Activated gamma-delta T cell treated with anti-CD3 and anti-CD28 coated beads, Interleukin-2, amount 50 U/mL, for 16 hours (primary cell): ENCODE measurements around the gene OPCML.

Experiments used
- DNase-seq: peaks from one replicate; pipeline ENCODE4 v3.0.0-alpha.2; 2020; ENCODE audit warnings: low read depth

The OPCML gene

DNA sequence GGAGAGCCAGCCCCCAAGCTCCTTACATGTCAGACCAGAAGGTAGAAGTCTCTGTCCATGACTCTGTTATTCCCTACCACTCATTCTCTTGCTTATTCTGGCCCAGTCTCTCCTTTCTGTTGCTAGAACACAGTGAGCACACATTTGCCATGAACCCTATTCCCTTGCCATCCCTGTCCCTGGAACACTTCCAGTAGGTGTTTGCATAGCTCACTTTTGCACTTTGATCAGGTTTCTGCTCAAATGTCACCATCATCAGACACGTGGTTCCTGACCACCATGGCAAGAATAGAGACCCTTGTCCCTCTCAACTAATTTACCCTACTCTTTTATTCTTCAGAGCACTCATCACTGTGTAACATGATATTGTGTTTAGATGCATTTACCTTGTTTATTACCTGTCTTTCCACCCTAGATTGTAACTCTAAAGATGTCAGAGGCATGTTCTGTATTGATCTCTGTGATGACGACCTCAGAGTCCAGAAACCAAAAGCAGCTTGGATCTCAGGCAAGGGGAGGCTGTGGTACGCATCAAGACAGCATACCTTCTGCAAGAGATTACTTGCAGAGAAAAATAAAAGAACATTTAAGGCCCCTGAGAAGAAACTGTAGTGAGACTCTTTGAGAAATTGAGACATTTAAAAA lies 606.4 kb downstream of the OPCML start:
- no peak for DNase-seq

GRCh38 chr11:132921597-132921996 lies 610.7 kb downstream of the OPCML start:
- DNase-seq = no peak

DNA sequence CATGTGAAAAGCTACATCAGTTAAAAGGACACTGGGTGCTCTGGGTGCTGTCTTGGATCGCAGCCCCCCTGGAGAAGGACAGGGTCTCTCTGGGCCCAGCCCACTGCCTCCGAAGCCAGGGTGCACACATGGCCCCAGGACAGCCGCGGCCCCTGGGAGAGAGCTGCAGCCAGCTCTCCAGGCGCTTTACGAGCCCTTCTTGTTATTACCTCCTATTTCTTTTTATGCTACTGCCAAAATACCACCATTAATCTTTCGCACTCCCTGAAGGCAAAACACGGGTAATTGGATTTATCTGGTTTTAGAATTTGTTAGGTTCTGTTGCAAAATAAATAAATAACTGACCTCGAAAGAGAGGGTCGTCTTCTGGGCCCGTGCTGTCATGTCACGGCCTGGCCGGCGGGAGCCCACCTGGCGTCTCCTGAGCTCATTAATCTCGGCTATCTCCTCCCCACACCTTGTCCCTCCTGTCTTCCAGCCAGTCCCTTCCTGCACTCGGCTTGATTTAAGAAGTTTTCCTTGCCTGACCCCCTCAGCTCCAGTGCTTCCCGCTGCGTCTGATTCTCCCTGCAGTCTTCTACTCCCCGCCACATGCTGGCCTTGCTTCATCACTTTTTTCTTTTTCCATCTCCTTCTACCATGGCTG lies 611.7 kb downstream of the OPCML start:
- no peak for DNase-seq

GRCh38 chr11:132914600-132914999 lies 617.7 kb downstream of the OPCML start:
- no peak for DNase-seq

GRCh38 chr11:132913886-132914285 lies 618.4 kb downstream of the OPCML start:
- DNase-seq = no peak

GRCh38 chr11:132913295-132913694 lies 619.0 kb downstream of the OPCML start:
- DNase-seq = no peak

DNA sequence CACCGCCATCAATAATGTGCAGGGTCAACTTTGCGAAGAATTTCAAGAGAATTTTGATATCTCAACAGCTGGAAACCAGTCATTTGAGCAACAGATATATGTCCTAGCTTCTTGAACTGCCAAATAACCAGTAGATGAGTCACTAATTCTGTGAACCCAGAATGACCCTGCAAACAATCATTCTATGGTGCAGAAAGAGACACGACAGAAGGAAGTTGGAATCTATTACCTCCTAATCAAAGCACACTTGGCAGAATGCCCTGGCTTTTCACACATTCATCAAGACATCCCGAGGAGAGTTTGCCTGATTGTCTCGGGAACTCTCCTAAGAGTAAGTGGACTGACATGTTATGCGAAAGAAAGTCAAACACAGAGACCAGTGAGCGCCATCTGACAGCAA lies 621.1 kb downstream of the OPCML start:
- DNase-seq = no peak

DNA sequence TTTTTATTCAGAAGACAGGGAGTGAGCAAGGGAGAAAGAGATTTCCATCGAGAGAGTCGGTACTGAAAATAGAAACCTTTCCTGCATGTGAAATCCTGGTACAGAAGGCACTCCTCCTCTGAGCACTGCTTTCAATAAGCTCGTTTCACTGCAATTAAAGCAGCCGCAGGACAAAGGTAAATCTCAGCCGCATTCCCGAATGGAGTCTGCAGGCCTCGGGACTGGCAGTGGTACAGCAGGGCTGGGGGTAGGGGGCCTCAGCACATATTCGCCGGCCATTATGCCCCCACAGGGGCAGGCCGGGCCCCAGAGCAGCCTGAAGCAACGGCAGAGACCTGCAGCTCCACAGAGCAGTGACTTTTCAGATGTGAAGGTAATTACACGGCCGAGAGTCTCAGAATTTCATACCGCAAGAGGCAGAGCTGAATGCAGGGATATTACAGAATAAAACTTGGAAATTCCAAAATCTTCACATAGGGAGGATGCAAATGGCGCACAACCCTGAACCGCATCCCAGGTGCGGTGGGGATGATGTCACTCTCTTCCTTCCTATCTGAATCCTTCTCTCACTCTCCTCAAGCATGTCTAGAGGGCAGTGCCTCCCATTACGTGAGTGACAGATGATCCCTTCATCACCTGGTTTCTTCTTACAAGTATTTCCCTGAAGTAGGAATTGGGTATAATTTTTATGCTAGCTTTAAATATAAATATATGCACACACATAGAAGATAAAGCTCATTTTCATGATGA lies 622.1 kb downstream of the OPCML start:
- DNase-seq = no peak

DNA sequence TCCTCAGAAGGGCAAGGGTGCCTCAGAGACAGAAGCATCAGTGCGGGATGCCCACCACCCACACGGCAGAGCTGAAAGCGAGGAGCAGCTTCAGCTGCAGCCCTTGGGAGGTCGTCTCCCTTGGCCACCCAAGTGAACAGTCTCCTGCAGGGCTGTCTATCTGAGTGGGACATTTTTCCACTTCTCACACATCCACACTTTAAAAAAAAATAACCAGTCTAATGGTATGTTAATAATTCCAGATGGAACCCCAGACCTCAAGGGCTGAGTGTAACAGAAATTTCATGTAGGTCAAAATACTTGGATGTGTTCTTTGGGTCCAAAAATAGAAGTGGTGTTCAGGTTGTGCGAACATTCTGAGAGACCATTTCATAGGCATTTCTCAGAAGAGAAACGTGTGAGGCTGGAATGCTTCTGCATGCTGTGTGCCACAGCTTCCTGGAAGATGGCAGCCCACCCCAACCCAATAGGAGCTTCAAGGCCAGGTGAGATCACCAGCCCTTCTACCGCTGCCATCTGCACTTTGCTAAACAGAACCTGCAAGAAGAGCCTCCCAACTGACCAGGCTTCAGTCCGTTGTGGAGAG lies 623.2 kb downstream of the OPCML start:
- DNase-seq = no peak

GRCh38 chr11:132908414-132908810 lies 623.9 kb downstream of the OPCML start:
- no peak for DNase-seq

GRCh38 chr11:132907651-132908413 lies 624.5 kb downstream of the OPCML start:
- no peak for DNase-seq

GRCh38 chr11:132904607-132905006 lies 627.7 kb downstream of the OPCML start:
- no peak for DNase-seq

DNA sequence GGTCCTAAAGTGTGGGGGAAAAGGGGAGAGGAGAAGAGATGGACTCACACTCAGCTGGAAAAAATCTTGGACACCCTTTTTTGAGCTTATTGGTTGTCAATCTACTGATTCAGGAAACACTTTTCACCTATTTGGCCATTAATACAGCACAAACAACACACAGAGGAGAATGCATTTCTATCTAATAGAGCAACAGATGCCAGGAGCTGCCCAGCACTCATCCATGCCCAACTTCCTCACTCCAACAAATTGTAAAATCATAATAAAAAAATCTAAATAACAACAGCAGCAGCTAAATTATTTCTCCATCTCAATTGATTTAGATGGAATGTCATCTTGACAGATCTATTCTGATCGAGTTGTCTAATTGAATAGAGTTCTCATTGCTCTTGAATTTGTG lies 628.2 kb downstream of the OPCML start:
- DNase-seq = no peak

DNA sequence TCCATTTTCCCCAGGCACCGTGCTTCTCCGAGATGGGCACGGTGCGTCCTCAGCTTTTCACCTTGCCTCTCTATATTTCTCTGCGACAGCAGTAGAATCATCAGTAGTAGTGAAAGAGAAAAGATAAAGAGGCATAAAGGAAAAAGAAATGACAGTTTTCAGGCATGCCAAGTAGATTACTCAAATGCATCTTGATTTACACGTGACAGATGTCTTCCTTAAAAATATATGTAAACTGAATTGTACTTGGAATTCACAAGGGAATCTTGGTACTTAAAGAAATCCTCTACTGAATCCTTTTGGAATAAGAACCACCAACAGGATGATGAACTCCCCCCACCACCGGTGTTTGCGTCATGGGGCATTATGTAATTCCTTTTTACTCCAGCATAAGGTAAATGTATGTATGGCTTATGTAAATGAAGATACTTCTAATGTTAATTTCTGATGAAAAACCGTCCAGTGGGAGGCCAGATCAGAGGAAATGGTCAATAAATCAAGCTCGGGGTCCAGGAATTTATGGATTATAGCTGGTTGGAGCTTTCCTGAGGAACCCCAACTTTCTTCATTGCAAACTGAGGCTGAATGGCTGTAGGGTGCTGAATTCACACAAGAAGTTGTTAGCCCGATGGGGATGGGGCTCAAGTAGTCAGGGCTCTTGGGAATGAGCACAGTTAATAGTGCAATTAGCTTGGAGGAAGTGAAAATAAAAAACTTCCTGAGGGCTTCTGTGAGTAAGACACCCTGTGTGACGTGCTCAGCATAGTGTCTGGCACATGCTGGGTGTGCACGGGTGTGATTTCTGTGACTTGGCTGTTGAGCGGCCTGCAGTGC lies 630.4 kb downstream of the OPCML start:
- no peak for DNase-seq

DNA sequence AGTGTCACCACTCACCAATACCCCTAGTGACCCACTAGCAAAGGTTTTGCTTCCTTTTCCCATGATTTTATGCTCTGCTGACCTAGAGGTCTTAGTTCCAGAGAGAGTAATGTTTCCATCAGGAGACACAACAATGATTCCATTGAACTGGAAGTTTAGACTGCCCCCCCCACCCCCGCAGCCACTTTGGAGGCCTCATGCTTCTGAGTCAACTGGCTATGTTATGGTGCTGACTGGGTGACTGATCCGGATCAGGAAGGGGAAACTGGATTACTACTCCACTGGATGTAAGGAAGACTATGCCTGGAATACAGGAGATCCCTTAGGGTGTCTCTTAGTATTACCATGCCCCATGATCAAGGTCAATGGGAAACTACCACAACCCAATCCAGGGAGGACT lies 633.6 kb downstream of the OPCML start:
- no peak for DNase-seq

- no peak for DNase-seq
Measured at GRCh38 chr11:132898021-132898420, 634.3 kb downstream of the OPCML start.

DNA sequence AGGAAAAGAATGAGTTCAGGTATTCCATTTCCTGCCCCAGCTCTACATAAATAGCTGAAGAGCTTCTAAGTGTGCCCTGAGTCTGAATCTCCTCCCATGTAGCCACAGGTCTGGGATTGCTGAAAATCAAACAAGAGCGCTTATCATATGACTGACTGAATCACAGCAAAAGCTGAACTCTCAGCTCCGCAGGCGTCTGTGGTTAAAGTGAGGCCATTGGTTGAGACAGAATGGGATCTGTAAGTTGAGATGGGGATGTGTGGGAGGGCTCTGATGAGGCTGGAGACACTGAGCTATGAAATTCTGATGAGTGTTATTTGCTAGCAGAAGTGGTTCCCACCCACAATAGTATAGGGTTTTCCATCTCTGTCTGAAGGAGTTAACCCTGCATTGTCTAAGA lies 637.0 kb downstream of the OPCML start:
- no peak for DNase-seq

DNA sequence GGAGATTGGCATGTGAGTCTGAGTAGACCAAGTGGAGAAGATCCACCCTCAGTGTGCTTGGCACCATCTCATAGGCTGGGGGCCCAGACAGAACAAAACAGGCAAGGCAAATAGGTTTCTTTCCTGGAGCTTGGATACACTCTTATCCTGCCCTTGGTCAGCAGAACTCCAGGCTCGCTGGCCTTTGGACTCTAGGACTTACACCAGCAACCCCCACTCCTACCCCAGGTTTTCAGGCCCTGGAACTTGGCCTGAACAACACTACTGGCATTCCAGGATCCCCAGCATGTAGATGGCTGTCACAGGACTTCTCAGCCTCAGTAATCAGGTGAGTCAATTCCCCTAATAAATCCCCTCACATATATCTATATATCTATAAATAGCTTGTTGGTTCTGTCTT lies 637.7 kb downstream of the OPCML start:
- DNase-seq = no peak

DNA sequence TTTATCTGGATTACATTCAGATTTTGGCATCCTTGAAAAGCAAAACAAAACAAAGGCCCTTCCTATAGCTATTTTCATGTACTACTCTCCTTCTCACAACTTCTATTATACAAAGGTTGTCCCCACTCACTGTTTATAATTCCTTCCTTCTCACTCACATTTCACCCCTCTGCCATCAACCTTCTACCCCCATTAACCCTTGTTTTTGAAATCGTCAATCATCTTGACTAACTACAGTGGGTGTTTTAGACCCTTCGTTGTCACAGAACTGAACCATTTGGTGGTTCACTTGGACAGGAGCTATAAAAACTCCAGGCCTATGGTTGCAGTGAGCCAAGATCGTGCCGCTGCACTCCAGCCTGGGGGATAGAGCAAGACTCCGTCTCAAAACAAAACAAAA lies 639.4 kb downstream of the OPCML start:
- DNase-seq = no peak

GRCh38 chr11:132888226-132888625 lies 644.1 kb downstream of the OPCML start:
- DNase-seq = no peak

DNA sequence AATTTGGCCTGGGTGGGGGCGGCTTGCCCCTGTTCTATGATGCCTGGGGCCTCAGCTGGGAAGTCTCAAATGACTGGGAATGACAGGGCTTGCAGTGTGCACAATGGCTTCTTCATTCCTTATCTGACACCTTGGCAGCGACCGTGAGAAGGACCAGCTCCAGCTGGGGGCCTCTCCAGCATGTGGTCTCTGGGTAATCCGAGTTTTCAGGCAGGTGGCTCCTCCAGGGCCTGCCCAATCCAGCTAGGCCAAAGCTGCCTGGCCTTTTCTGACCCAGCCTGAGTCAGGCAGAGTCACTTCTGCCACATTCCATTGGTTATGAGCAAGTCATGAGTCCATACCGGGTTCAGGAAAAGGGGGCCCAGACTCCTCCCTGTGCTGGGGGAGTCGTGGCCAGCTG lies 646.0 kb downstream of the OPCML start:
- no peak for DNase-seq
